Activated naive CD4-positive, alpha-beta T cell treated with anti-CD3 and anti-CD28 coated beads, Interleukin-2, amount 50 U/mL, for 72 hours (primary cell): Measurements from ENCODE around the gene SLC13A2. TPM values are rescaled to one million over a fixed set of nuclear protein-coding genes. Genes with fewer than 3 reads are reported as not detected.

Experiments
- ATAC-seq, 2 donors: fragments of 150-1000 bp; cut with Tn5 transposase; 2 replicates each; pipeline ENCODE4 v1.10.0; 2021; ENCODE audit warnings: mild to moderate bottlenecking in 2 of 2, moderate library complexity in 2 of 2
- DNase-seq, 2 donors: peaks; one replicate each; pipeline ENCODE4 v3.0.0; 2021 to 2022; ENCODE audit warnings: low spot score in 2 of 2
- H3K27ac Mint-ChIP-seq, 2 donors: one replicate each; pipeline ENCODE4 v1.8.0; 2022; ENCODE audit warnings: mild to moderate bottlenecking in 2 of 2, mixed read lengths in 2 of 2
- H3K36me3 Mint-ChIP-seq, 2 donors: one replicate each; pipeline ENCODE4 v1.8.0; 2022; ENCODE audit warnings: mixed read lengths in 2 of 2
- H3K9me3 Mint-ChIP-seq, 2 donors: one replicate each; pipeline ENCODE4 v1.8.0; 2022; ENCODE audit warnings: mixed read lengths in 2 of 2
- total RNA-seq, 2 donors: library from RNA; stranded (reverse); gene quantifications; one replicate each; pipeline ENCODE4 v1.2.3, GENCODE V29; 2022

The SLC13A2 gene
- total RNA-seq, 2 donors from 2014 or later = not detected

- no peaks in the 10 kb centered on the region for H3K9me3 Mint-ChIP-seq
- no peak for ATAC-seq
Observed at GRCh38 chr17:28533091-28533807, 59.8 kb downstream of the SLC13A2 start.

GRCh38 chr17:28534740-28535375, 61.4 kb downstream of the SLC13A2 start:
- ATAC-seq (no peak), DNase-seq (no peak)
- Mint-ChIP-seq H3K27ac (no peak overlapping the region), H3K9me3 (no peaks in the 10 kb centered on the region), H3K36me3 (no peaks in the 10 kb centered on the region)

More at GRCh38 chr17:28533091-28533807, 59.8 kb downstream of the SLC13A2 start:
- H3K27ac Mint-ChIP-seq = no peak overlapping the region
- no peaks in the 10 kb centered on the region for H3K36me3 Mint-ChIP-seq
- no peak for DNase-seq

- no peak for DNase-seq
- Mint-ChIP-seq H3K36me3 (no peaks in the 10 kb centered on the region), H3K27ac (no peak overlapping the region), H3K9me3 (no peaks in the 10 kb centered on the region)
- ATAC-seq = no peak
Observed at GRCh38 chr17:28536532-28537218, 63.2 kb downstream of the SLC13A2 start.

- H3K9me3 Mint-ChIP-seq = no peaks in the 10 kb centered on the region
- ATAC-seq = no peak
- H3K27ac Mint-ChIP-seq = no peak overlapping the region
Observed at GRCh38 chr17:28537219-28537610, 63.8 kb downstream of the SLC13A2 start.

GRCh38 chr17:28538296-28538895, 65.0 kb downstream of the SLC13A2 start:
- Mint-ChIP-seq H3K36me3 (no peaks in the 10 kb centered on the region), H3K27ac (no peak overlapping the region), H3K9me3 (no peaks in the 10 kb centered on the region)
- ATAC-seq = no peak
- DNase-seq = no peak

More at GRCh38 chr17:28537219-28537610, 63.8 kb downstream of the SLC13A2 start:
- H3K36me3 Mint-ChIP-seq = no peaks in the 10 kb centered on the region
- no peak for DNase-seq

- Mint-ChIP-seq H3K36me3 (no peaks in the 10 kb centered on the region), H3K9me3 (no peaks in the 10 kb centered on the region), H3K27ac (no peak overlapping the region)
- no peak for ATAC-seq
- DNase-seq = no peak
Observed at GRCh38 chr17:28540231-28540630, 66.8 kb downstream of the SLC13A2 start.

- no peak for ATAC-seq
- Mint-ChIP-seq H3K36me3 (no peaks in the 10 kb centered on the region), H3K9me3 (no peaks in the 10 kb centered on the region), H3K27ac (no peak overlapping the region)
- DNase-seq = no peak
Observed at GRCh38 chr17:28541439-28541838, 68.0 kb downstream of the SLC13A2 start.

GRCh38 chr17:28544402-28545140, 71.1 kb downstream of the SLC13A2 start:
- no peak for ATAC-seq
- no peaks in the 10 kb centered on the region for H3K9me3 Mint-ChIP-seq
- peak overlapping the region in 1 of 2 donors; percentile 25 for H3K27ac Mint-ChIP-seq
- no peak for DNase-seq
- no peaks in the 10 kb centered on the region for H3K36me3 Mint-ChIP-seq

GRCh38 chr17:28545141-28545503, 71.7 kb downstream of the SLC13A2 start:
- no peak for DNase-seq
- ATAC-seq = no peak
- Mint-ChIP-seq H3K36me3 (no peaks in the 10 kb centered on the region), H3K9me3 (no peaks in the 10 kb centered on the region), H3K27ac (peak overlapping the region in 1 of 2 donors; percentile 25)

- Mint-ChIP-seq H3K9me3 (no peaks in the 10 kb centered on the region), H3K27ac (peak overlapping the region; percentile 1 to 25), H3K36me3 (no peaks in the 10 kb centered on the region)
- ATAC-seq (no peak), DNase-seq (no peak)
Observed at GRCh38 chr17:28545787-28546415, 72.5 kb downstream of the SLC13A2 start.

- peak overlapping the region; percentile 79 to 84 for H3K27ac Mint-ChIP-seq
- DNase-seq (no peak), ATAC-seq (no peak)
- no peaks in the 10 kb centered on the region for H3K9me3 Mint-ChIP-seq
- H3K36me3 Mint-ChIP-seq = peaks cover 0 to 5% of the 10 kb centered on the region in 2 donors
Observed at GRCh38 chr17:28547096-28547622, 73.7 kb downstream of the SLC13A2 start.

Other genes starting within 250 kb of the SLC13A2 start
- gene TMEM97, start 154.4 kb upstream of the SLC13A2 start, total RNA-seq = 10 to 100 TPM; 24.5 to 31.1 TPM
- gene IFT20, start 138.2 kb upstream of the SLC13A2 start, total RNA-seq = 10 to 100 TPM; 16.4 to 16.8 TPM
- 10 to 100 TPM; 25.7 to 26.2 TPM for gene TNFAIP1, start 137.9 kb upstream of the SLC13A2 start, total RNA-seq
- 10 to 100 TPM; 62.2 to 83.4 TPM for gene POLDIP2, start 116.1 kb upstream of the SLC13A2 start, total RNA-seq
- not detected for gene SEBOX, start 108.4 kb upstream of the SLC13A2 start, total RNA-seq
- under 1 TPM; 0.34 to 0.53 TPM for gene VTN, start 103.3 kb upstream of the SLC13A2 start, total RNA-seq
- gene SARM1, start 102.0 kb upstream of the SLC13A2 start, total RNA-seq = 10 to 100 TPM; 13.9 to 29.5 TPM
- 1 to 10 TPM; 1.8 to 3.6 TPM for gene SLC46A1, start 67.4 kb upstream of the SLC13A2 start, total RNA-seq
- not detected for gene FOXN1, start 32.7 kb downstream of the SLC13A2 start, total RNA-seq
- gene UNC119, start 79.0 kb downstream of the SLC13A2 start, total RNA-seq = 10 to 100 TPM; 53.0 to 56.6 TPM
- gene PIGS, start 97.9 kb downstream of the SLC13A2 start, total RNA-seq = 10 to 100 TPM; 39.6 to 44.1 TPM
- 100 to 1,000 TPM in 1 of 2 donors, 10 to 100 TPM in 1; 41.6 to 220 TPM for gene ALDOC, start 103.3 kb downstream of the SLC13A2 start, total RNA-seq
- 100 to 1,000 TPM; 150 to 326 TPM for gene SPAG5, start 125.4 kb downstream of the SLC13A2 start, total RNA-seq
- gene RSKR, start 140.5 kb downstream of the SLC13A2 start, total RNA-seq = 10 to 100 TPM; 29.7 to 32.2 TPM
- 100 to 1,000 TPM; 155 to 156 TPM for gene BLTP2, start 171.5 kb downstream of the SLC13A2 start, total RNA-seq
- gene SDF2, start 188.3 kb downstream of the SLC13A2 start, total RNA-seq = 10 to 100 TPM; 43.5 to 46.2 TPM
- gene SUPT6H, start 188.6 kb downstream of the SLC13A2 start, total RNA-seq = 10 to 100 TPM; 70.0 to 91.8 TPM
- gene PROCA1, start 238.2 kb downstream of the SLC13A2 start, total RNA-seq = 1 to 10 TPM; 5.7 to 6.4 TPM
- gene RAB34, start 244.2 kb downstream of the SLC13A2 start, total RNA-seq = 10 to 100 TPM; 20.5 to 46.4 TPM
- 1,000 to 10,000 TPM; 2,221 to 2,736 TPM for gene RPL23A, start 246.3 kb downstream of the SLC13A2 start, total RNA-seq